BLaER1 (cell line): ENCODE results near the gene MED4.

Experiments
- H3K27ac ChIP-seq: shearing (Covaris generic); formaldehyde crosslinking; 2 replicates; pipeline ENCODE4 v1.8.1; 2022
- H3K27me3 ChIP-seq: shearing (Covaris generic); formaldehyde crosslinking; 2 replicates; pipeline ENCODE4 v1.8.1; 2022
- H3K36me3 ChIP-seq: shearing (Covaris generic); formaldehyde crosslinking; 2 replicates; pipeline ENCODE4 v1.8.1; 2022
- H3K4me1 ChIP-seq: shearing (Covaris generic); formaldehyde crosslinking; 2 replicates; pipeline ENCODE4 v1.8.1; 2022
- H3K4me2 ChIP-seq: shearing (Covaris generic); formaldehyde crosslinking; 2 replicates; pipeline ENCODE4 v1.8.1; 2022
- H3K4me3 ChIP-seq: shearing (Covaris generic); formaldehyde crosslinking; 2 replicates; pipeline ENCODE4 v1.8.1; 2022
- H3K9ac ChIP-seq: shearing (Covaris generic); formaldehyde crosslinking; 2 replicates; pipeline ENCODE4 v1.8.1; 2022
- H3K9me3 ChIP-seq: shearing (Covaris generic); formaldehyde crosslinking; 2 replicates; pipeline ENCODE4 v1.8.1; 2022
- H4K20me1 ChIP-seq: shearing (Covaris generic); formaldehyde crosslinking; 2 replicates; pipeline ENCODE4 v1.8.1; 2022
- Cebpa-rat ChIP-seq: shearing (Covaris generic); IDR thresholded peaks from 2 replicates; pipeline ENCODE4 v1.8.1; 2022

The MED4 gene

DNA sequence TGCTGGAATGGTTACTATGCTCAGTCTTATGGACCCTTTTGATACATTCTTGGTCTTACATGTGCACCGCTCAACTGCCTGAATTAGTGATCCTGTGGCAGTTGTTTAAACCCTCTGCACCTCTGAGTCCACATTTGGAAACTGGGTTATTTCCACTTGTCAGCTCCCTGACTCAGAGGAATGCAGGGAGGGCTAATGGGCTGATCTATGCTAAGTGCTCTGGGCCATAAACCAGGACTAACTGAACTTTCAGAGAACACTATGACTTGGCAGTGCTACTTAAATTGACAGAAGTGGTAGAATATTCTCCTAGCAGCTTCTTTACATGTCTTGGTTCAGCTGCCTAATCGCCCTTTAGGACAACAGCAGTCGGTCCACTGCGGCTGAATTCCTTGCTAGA, 26.8 kb upstream of the MED4 start:
- no peaks in the 10 kb centered on the region for H3K27me3 ChIP-seq
- no peak overlapping the region for H3K9ac ChIP-seq
- no peaks in the 10 kb centered on the region for H3K9me3 ChIP-seq
- H3K4me2 ChIP-seq: no peak overlapping the region
- no peak overlapping the region for H3K27ac ChIP-seq
- H3K36me3 ChIP-seq: no peaks in the 10 kb centered on the region
- H3K4me1 ChIP-seq: 0 out of 2 replicates have a peak, but pooled peaks cover 1% of the 10 kb centered on the region
- no peaks in the 10 kb centered on the region for H4K20me1 ChIP-seq
- no peak for TF ChIP-seq Cebpa-rat
- H3K4me3 ChIP-seq: no peak overlapping the region

DNA sequence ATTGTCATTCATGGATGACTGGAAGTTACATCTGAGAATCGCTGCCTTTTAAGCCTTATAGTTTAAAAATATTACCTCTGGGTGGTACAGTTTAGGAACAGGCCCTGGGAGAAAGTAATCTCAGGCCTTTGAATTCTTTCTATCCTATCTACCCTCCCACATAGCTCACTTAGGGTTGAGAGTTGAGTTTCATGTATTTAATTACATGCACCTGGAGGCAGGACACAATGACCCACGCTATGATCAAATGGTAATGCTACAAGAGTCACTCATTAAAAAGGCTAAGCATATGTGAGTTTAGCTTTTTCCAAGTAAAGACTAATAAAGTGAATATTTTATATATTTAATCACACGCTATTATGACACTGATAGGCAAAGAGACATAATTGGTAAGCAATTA, 25.3 kb upstream of the MED4 start:
- Histone ChIP-seq H3K36me3 (no peaks in the 10 kb centered on the region), H3K4me1 (no peaks in the 10 kb centered on the region), H4K20me1 (no peaks in the 10 kb centered on the region), H3K9me3 (no peaks in the 10 kb centered on the region), H3K27ac (no peak overlapping the region), H3K4me2 (no peak overlapping the region), H3K4me3 (no peak overlapping the region), H3K9ac (no peak overlapping the region), H3K27me3 (no peaks in the 10 kb centered on the region)
- TF ChIP-seq Cebpa-rat: no peak

DNA sequence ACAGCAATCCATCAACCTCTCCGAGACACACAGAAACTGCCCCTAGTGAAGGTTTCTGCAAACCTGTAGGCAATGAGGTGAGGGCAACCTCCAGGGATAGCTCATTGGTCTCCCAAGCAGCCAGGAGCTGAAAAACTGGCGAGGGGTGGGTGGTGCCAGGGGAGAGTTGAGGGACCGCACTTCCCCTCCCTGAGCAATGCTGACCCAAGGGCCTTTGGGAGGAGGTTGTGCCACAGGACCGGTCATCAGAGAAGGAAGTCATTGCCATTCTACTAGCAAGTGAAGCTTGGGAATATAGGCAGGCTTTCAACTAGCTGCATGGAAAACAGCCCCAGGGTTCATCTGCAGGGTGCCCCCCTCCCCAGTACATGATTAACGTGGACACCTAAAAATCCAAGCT, 23.1 kb upstream of the MED4 start:
- H3K27me3 ChIP-seq: no peaks in the 10 kb centered on the region
- H4K20me1 ChIP-seq: no peaks in the 10 kb centered on the region
- H3K4me2 ChIP-seq: no peak overlapping the region
- no peak overlapping the region for H3K27ac ChIP-seq
- no peaks in the 10 kb centered on the region for H3K36me3 ChIP-seq
- no peak overlapping the region for H3K4me3 ChIP-seq
- H3K9ac ChIP-seq: no peak overlapping the region
- no peaks in the 10 kb centered on the region for H3K9me3 ChIP-seq
- no peak for TF ChIP-seq Cebpa-rat
- no peaks in the 10 kb centered on the region for H3K4me1 ChIP-seq

DNA sequence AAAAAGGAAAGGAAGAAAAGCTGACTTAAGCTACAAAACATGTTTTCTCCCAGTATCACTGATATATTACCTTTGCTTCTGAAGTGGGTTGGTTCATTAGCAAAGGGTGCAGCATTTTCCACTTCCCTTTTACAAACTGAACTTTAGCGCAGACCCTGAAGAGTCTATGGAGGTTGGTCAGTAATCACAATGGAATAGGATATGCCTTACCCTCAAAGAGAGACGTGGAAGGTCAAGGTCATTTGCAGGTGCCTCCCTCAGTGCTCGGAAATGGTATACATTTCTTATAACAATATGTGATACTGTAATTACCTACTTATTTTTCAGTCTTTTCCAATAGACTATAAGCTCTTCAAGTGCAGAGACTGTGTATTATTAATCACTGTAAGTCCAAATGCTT, 21.9 kb upstream of the MED4 start:
- H3K27me3 ChIP-seq: no peaks in the 10 kb centered on the region
- no peak for TF ChIP-seq Cebpa-rat
- no peak overlapping the region for H3K27ac ChIP-seq
- H3K4me1 ChIP-seq: no peaks in the 10 kb centered on the region
- no peaks in the 10 kb centered on the region for H3K9me3 ChIP-seq
- no peak overlapping the region for H3K4me2 ChIP-seq
- H3K36me3 ChIP-seq: no peaks in the 10 kb centered on the region
- H3K9ac ChIP-seq: no peak overlapping the region
- no peaks in the 10 kb centered on the region for H4K20me1 ChIP-seq
- no peak overlapping the region for H3K4me3 ChIP-seq

DNA sequence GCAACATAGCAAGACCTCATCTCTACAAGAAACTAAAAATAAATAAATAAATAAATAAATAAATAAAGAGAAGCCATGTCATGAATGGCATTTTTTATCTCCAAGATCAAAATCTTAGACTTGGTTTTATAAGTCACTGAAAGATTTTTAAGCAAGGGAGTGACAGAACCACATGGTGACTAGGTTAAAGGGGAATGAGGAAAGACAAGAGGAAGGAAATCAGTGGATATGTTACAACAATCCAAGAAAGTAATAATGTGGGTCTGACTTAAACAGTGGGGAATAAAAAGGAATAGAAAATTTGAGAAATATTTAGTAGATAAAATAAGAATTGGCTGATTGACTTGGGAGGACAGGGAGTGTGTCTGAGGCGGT, 18.8 kb upstream of the MED4 start:
- H3K9ac ChIP-seq: no peak overlapping the region
- H3K36me3 ChIP-seq: no peaks in the 10 kb centered on the region
- H3K4me1 ChIP-seq: no peaks in the 10 kb centered on the region
- no peaks in the 10 kb centered on the region for H3K27me3 ChIP-seq
- H3K4me3 ChIP-seq: no peak overlapping the region
- no peak overlapping the region for H3K4me2 ChIP-seq
- H4K20me1 ChIP-seq: no peaks in the 10 kb centered on the region
- TF ChIP-seq Cebpa-rat: no peak
- no peaks in the 10 kb centered on the region for H3K9me3 ChIP-seq
- H3K27ac ChIP-seq: no peak overlapping the region

DNA sequence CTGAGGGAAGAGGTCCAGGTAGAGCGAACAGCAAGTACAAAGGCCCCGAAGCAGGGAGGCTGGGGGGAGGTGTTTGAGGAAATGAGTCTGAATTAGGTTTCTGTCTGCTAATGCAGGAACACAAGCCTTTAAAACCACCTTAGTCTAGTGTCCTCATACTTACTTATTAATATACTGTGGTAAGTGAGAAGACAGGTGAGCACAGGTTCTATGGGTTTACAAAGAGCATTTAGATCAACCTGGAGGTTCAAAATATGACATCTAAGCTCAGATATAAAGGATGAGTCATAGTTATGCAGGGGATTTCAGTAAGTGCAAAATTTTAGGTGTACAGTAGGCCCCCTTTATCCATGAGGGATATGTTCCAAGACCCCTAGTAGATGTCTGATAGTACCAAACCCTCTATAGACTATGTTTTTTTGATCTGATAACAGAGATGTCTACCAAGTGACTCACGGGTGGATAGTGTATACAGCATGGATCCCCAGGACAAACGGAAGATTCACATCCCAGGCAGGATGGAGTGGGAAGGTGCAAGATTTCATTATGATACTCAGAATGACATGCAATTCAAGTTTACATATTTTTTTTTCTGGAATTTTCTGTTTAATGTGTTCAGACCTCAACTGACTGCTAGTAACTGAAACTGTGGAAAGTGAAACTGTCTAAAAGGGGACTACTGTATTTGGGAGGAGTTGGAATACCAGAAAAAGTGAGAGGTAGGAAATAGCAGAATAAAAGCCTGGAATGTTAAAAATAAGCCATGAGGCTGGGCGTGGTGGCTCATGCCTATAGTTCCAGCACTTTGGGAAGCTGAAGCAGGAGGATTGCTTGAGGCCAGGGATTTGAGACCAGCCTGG, 18.2 kb upstream of the MED4 start:
- H3K4me3 ChIP-seq: no peak overlapping the region
- H3K9ac ChIP-seq: no peak overlapping the region
- no peaks in the 10 kb centered on the region for H4K20me1 ChIP-seq
- no peak overlapping the region for H3K27ac ChIP-seq
- no peaks in the 10 kb centered on the region for H3K36me3 ChIP-seq
- no peaks in the 10 kb centered on the region for H3K27me3 ChIP-seq
- H3K4me1 ChIP-seq: no peaks in the 10 kb centered on the region
- no peak for TF ChIP-seq Cebpa-rat
- no peak overlapping the region for H3K4me2 ChIP-seq
- no peaks in the 10 kb centered on the region for H3K9me3 ChIP-seq

DNA sequence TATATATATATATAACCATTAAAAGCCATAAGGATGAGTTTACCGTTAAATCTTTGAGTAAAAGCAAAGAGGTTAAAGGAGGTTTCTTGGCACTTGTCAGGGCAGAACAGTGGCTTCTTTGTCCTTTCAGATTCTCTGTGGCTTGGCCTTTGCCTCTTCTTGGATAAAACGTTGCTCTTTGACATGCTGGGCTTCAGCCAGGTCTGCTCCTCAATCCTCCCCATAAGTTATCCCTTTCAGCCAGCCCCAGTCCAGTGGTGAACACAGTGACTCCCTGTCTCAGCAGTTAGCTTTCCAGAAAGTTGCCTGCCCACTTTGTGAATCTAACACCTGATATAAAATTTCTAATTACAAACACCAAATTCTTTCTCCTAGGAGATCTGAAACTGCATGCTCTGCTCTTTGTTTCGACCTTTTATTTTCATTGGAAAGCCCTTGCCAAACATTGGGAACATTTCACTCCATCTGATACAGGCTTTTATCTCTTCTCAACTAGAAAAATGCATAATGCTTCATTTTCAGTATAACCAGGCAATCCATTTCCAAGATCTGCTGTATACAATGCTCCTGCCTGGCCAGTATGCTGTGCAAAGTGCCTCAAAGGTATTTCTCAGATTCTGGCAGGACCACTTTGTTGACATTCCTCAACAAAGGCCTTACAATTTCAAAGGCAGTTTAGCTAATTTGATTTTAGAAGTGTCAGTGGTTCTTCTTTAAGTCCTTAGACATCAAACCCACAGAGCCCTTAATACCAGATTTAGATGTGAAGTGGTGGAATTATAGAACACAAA, 16.2 kb upstream of the MED4 start:
- H3K9me3 ChIP-seq: no peaks in the 10 kb centered on the region
- H3K4me2 ChIP-seq: no peak overlapping the region
- no peak for TF ChIP-seq Cebpa-rat
- no peaks in the 10 kb centered on the region for H3K36me3 ChIP-seq
- no peaks in the 10 kb centered on the region for H3K27me3 ChIP-seq
- H3K9ac ChIP-seq: no peak overlapping the region
- H4K20me1 ChIP-seq: no peaks in the 10 kb centered on the region
- no peak overlapping the region for H3K4me3 ChIP-seq
- H3K27ac ChIP-seq: no peak overlapping the region
- H3K4me1 ChIP-seq: no peaks in the 10 kb centered on the region

DNA sequence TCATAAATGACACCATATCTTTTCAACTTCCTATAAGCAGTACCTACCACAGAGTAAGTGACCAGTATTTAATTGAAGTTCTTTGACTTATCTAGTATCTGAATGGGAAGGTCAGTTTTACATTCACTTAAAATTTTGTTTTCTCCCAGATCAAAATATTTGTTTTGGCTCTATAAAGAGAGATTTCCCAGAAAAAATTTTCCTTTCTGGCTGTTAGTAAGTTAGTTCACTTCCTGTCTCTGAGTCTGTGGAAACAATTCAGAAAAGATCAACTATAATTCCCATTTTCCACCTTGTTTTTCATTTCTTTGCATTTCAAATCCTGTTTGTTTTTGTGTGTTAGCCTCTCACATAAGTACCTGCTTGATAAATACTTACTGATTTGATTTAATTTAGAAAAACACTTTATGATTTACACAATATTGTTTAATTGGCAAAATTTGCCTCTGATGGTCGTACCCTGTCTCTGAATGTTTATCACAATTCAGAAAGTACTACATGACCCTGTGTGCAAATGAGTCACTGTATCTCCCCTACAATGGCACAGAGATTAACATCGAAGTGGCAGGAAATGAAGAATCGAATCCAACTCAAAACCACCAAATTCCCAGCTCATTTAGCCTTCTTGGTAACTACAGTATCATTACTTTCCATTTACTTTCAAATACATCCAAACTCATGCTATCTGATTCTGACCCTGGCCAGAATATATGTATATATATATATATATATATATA, 15.4 kb upstream of the MED4 start:
- no peak for TF ChIP-seq Cebpa-rat
- no peaks in the 10 kb centered on the region for H3K9me3 ChIP-seq
- H3K27me3 ChIP-seq: no peaks in the 10 kb centered on the region
- no peak overlapping the region for H3K4me3 ChIP-seq
- no peak overlapping the region for H3K9ac ChIP-seq
- no peak overlapping the region for H3K27ac ChIP-seq
- H4K20me1 ChIP-seq: no peaks in the 10 kb centered on the region
- no peak overlapping the region for H3K4me2 ChIP-seq
- no peaks in the 10 kb centered on the region for H3K4me1 ChIP-seq
- no peaks in the 10 kb centered on the region for H3K36me3 ChIP-seq

DNA sequence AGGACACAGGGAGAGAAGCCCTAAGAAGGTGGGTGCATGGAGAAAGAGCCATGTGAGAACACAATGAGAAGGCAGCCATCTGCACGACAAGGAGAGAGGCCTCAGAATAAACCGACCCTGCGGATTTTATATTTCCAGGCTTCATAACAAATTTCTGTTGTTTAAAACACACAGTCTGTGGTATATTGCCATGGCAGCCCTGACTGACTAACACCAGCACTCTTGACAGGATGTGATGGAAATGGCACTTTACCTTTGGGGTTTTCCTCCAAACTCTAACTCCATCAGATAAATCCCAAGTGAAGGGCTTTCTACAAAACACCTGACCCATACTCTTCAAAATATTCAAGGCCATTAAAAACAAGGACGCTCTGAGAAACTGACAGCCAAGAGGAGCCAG, 13.2 kb upstream of the MED4 start:
- Histone ChIP-seq H3K9ac (no peak overlapping the region), H3K27ac (no peak overlapping the region), H3K4me2 (no peak overlapping the region), H3K9me3 (no peaks in the 10 kb centered on the region), H3K36me3 (no peaks in the 10 kb centered on the region), H3K4me1 (no peaks in the 10 kb centered on the region), H4K20me1 (no peaks in the 10 kb centered on the region), H3K4me3 (no peak overlapping the region), H3K27me3 (no peaks in the 10 kb centered on the region)
- TF ChIP-seq Cebpa-rat: no peak

DNA sequence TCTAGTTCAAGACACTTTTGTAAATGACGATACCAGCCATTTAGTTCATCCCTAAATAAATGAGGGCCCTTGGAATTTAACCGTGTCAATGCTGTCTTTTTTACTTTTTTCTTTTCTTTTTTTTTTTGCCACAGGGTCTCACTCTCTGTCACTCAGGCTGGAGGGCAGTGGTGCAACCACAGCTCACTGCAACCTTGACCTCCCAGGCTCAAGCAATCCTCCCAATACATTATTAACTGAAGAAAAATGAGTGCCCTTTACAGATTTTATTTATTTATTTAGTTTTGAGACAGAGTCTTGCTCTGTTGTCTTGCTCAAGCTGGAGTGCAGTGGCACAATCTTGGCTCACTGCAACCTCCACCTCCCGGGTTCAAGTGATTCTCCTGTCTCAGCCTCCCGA, 2.9 kb upstream of the MED4 start:
- peaks cover 18% of the 10 kb centered on the region for H4K20me1 ChIP-seq

More for the DNA sequence above, 2.9 kb upstream of the MED4 start:
- Histone ChIP-seq H3K27ac (no peak overlapping the region), H3K9me3 (no peaks in the 10 kb centered on the region), H3K27me3 (no peaks in the 10 kb centered on the region), H3K4me1 (peaks cover 14% of the 10 kb centered on the region), H3K4me2 (no peak overlapping the region), H3K36me3 (no peaks in the 10 kb centered on the region), H3K9ac (no peak overlapping the region), H3K4me3 (no peak overlapping the region)
- TF ChIP-seq Cebpa-rat: no peak
